H1 (cell line): ENCODE data around the gene SPATS2. TPM values are rescaled to one million over a fixed set of nuclear protein-coding genes. Genes with fewer than 3 reads are reported as not detected.

ENCODE experiments used
- ASH2L ChIP-seq: fragments of 200-600, 300-600 bp; sonication (generic); IDR thresholded peaks from one replicate; pipeline ENCODE4 v1.7.1; 2017; ENCODE audit warnings: low read length
- CEBPB ChIP-seq: IDR thresholded peaks from 2 replicates; pipeline ENCODE4 v1.6.1; 2012; ENCODE audit warnings: low read depth, low read length
- EGR1 ChIP-seq: IDR thresholded peaks from 2 replicates; pipeline ENCODE4 v1.6.1; 2011; ENCODE audit warnings: low read depth, low read length, borderline replicate concordance
- GABPA ChIP-seq: IDR thresholded peaks from 2 replicates; pipeline ENCODE4 v1.6.1; 2011; ENCODE audit warnings: mild to moderate bottlenecking, low read length, moderate library complexity, borderline replicate concordance; ENCODE audit not compliant: insufficient read depth
- KDM4A ChIP-seq: IDR thresholded peaks from one replicate; pipeline ENCODE4 v1.7.1; 2012; ENCODE audit warnings: low read depth, mild to moderate bottlenecking, moderate library complexity, low read length, inconsistent platforms; ENCODE audit not compliant: severe bottlenecking
- TEAD4 ChIP-seq: IDR thresholded peaks from 2 replicates; pipeline ENCODE4 v1.6.1; 2012; ENCODE audit warnings: low read depth, low read length, inconsistent platforms, mixed read lengths
- polyA plus RNA-seq, 7 experiments: library from polyadenylated mRNA; depleted of rRNA in 3 of 7; stranded (reverse) in 5 of 7; unstranded in 2 of 7; fragments of >200 nt in 5 of 7; fragments of 200-250 nt in 2 of 7; gene quantifications; 1 replicate in 5 of 7; 2 replicates in 1 of 7; 4 replicates in 1 of 7; pipeline versions ENCODE4 v1.2.1 to v1.2.3, GENCODE V29; 2011 to 2013; ENCODE audit warnings: missing spikeins in 2 of 7, mixed read lengths in 2 of 7
- total RNA-seq: library from RNA; stranded (reverse); fragmentation: NEBNext Ultra II Directional; extraction: Animal tissue kit (Norgen Biotek cat#: 25700); gene quantifications from 2 replicates; pipeline ENCODE4 v1.2.1, GENCODE V29; 2021

Gene SPATS2
- total and polyA plus RNA-seq, 2 of the 8 experiments (the other 6 are each of a cell fraction or from before 2014, with no cell fraction given) = 19.2 to 24.5 TPM

DNA sequence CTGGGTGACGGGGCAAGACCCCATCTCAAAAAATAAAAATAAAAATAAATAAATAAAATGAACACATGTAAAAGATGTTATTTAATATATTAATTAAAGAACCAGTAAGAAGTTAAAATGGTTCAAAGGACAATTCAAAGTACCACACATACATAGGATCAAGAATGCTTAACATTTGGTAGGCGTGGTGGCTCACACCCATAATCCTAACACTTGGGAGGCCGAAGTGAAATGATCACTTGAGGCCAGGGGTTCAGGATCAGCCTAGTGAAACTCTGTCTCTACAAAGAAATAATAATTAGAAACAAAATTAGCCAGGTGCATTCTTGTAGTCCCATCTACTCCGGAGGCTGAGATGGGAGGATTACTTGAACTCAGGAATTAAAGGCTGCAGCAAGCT lies 53.3 kb downstream of the SPATS2 start (continued):
- TF ChIP-seq ASH2L = no peak
- TF ChIP-seq EGR1 = no peak
- no peak for TF ChIP-seq TEAD4
- no peak for TF ChIP-seq GABPA
- TF ChIP-seq KDM4A = no peak
- no peak for TF ChIP-seq CEBPB
